CD14-positive monocyte (primary cell): ENCODE measurements around the gene SUPT6H. TPM values are rescaled to one million over a fixed set of nuclear protein-coding genes. Genes with fewer than 3 reads are reported as not detected.

Source experiments
- polyA plus RNA-seq, 3 donors: library from polyadenylated mRNA; depleted of rRNA in 1 of 3; unstranded in 2 of 3; stranded (reverse) in 1 of 3; fragments of 300-500 nt in 2 of 3; fragments of >200 nt in 1 of 3; fragmentation: Illumina TruSeq in 2 of 3; gene quantifications; 1 replicate in 2 of 3; 2 replicates in 1 of 3; pipeline ENCODE4 v1.2.3, GENCODE V29; 2012 to 2021
- small RNA-seq: library from RNA; depleted of rRNA; stranded (forward); fragments of <200 nt; gene quantifications from one replicate; pipeline ENCODE3, GENCODE V24; 2012; ENCODE audit warnings: low read depth; ENCODE audit not compliant: insufficient read length

The SUPT6H gene
- polyA plus RNA-seq, 3 donors = 3.8 to 33.9 (median 7.8) TPM

Small RNAs within 50 kb of the gene (small RNA-seq; reads per million reads assigned to genes)
- gene SNORD42A (not detected), gene SNORD42B (1.2 reads per million), gene SNORD4A (not detected), gene SNORD4B (not detected)

Other genes with a start within 250 kb of the SUPT6H start
- not detected for gene SLC13A2, start 188.6 kb upstream of the SUPT6H start, polyA plus RNA-seq
- not detected for gene FOXN1, start 155.9 kb upstream of the SUPT6H start, polyA plus RNA-seq
- gene UNC119, start 109.6 kb upstream of the SUPT6H start, polyA plus RNA-seq = 100 to 1,000 TPM in 1 of 3 donors, 10 to 100 TPM in 2; 77.5 to 189 (median 80.2) TPM
- 10 to 100 TPM; 59.4 to 87.5 (median 84.9) TPM for gene PIGS, start 90.7 kb upstream of the SUPT6H start, polyA plus RNA-seq
- 10 to 100 TPM in 1 of 3 donors, 1 to 10 TPM in 2; 7.1 to 10.6 (median 9.8) TPM for gene ALDOC, start 85.3 kb upstream of the SUPT6H start, polyA plus RNA-seq
- 1 to 10 TPM in 1 of 3 donors, not detected in 2; 7.7 TPM for gene SPAG5, start 63.2 kb upstream of the SUPT6H start, polyA plus RNA-seq
- gene RSKR, start 48.0 kb upstream of the SUPT6H start, polyA plus RNA-seq = 10 to 100 TPM in 1 of 3 donors, not detected in 2; 33.2 TPM
- gene BLTP2, start 17.0 kb upstream of the SUPT6H start, polyA plus RNA-seq = 10 to 100 TPM; 46.8 to 69.2 (median 53.2) TPM
- gene SDF2, start 299 bp upstream of the SUPT6H start, polyA plus RNA-seq = 100 to 1,000 TPM in 1 of 3 donors, 10 to 100 TPM in 2; 52.9 to 103 (median 84.5) TPM
- 1 to 10 TPM in 1 of 3 donors, under 1 TPM in 2; 0.31 to 8.9 (median 0.78) TPM for gene PROCA1, start 49.7 kb downstream of the SUPT6H start, polyA plus RNA-seq
- gene RAB34, start 55.7 kb downstream of the SUPT6H start, polyA plus RNA-seq = 10 to 100 TPM; 66.7 to 93.3 (median 79.1) TPM
- gene RPL23A, start 57.8 kb downstream of the SUPT6H start, polyA plus RNA-seq = 1,000 to 10,000 TPM in 2 of 3 donors, 100 to 1,000 TPM in 1; 542 to 1,304 (median 1,152) TPM
- under 1 TPM in 1 of 3 donors, not detected in 2; 0.79 TPM for gene TLCD1, start 64.0 kb downstream of the SUPT6H start, polyA plus RNA-seq
- 1 to 10 TPM; 2.7 to 9.6 (median 3.1) TPM for gene NEK8, start 66.6 kb downstream of the SUPT6H start, polyA plus RNA-seq
- 10 to 100 TPM in 1 of 3 donors, 1 to 10 TPM in 1, under 1 TPM in 1; 0.33 to 38.0 (median 1.0) TPM for gene TRAF4, start 81.8 kb downstream of the SUPT6H start, polyA plus RNA-seq
- 1 to 10 TPM; 1.5 to 8.6 (median 1.9) TPM for gene FAM222B, start 180.6 kb downstream of the SUPT6H start, polyA plus RNA-seq
- gene ERAL1, start 192.8 kb downstream of the SUPT6H start, polyA plus RNA-seq = 10 to 100 TPM; 27.7 to 34.5 (median 33.8) TPM
- 100 to 1,000 TPM; 138 to 271 (median 244) TPM for gene FLOT2, start 235.5 kb downstream of the SUPT6H start, polyA plus RNA-seq
- 1 to 10 TPM; 3.7 to 4.5 (median 3.8) TPM for gene DHRS13, start 240.9 kb downstream of the SUPT6H start, polyA plus RNA-seq